ENCODE results near the gene LAMB4.

The LAMB4 gene

DNA sequence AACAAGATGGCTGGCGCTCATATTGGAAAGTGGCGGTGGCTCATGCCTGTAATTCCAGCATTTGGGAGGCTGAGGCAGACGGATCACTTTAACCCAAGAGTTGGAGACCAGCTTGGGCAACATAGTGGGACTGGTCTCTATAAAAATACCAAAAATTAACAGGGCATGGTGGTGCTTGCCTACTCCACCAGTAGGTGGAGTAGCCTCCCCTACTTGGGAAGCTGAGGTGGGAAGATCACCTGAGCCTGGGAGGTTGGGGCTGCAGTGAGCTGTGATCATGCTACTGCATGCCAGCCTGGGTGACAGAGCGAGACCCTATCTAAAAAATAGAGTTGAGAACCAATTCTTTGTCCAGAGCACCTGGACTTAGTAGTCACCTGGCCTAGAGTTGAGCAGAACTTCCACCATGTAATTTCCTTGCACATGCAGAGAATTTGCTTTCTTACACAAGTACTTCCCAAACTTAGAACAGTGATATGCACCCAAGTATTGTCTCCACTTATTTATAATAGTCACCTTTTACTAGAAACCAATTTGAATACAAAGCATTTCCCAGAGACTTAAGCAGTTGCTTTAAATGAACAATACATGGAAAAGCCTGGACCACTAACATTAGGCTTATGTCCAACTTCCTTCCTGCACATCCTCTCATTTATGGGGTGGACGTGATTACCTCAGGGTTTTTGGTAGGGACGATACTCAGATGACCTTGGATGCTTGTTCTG lies 15.9 kb downstream of the LAMB4 start:
- in situ Hi-C loops (cut with HindIII; ENCODE audit: low sequenced_read_pairs), result no loop called here

GRCh38 chr7:108112683-108113082 lies 17.5 kb downstream of the LAMB4 start:
- in situ Hi-C loops (cut with HindIII; ENCODE audit: low sequenced_read_pairs), result no loop called here

DNA sequence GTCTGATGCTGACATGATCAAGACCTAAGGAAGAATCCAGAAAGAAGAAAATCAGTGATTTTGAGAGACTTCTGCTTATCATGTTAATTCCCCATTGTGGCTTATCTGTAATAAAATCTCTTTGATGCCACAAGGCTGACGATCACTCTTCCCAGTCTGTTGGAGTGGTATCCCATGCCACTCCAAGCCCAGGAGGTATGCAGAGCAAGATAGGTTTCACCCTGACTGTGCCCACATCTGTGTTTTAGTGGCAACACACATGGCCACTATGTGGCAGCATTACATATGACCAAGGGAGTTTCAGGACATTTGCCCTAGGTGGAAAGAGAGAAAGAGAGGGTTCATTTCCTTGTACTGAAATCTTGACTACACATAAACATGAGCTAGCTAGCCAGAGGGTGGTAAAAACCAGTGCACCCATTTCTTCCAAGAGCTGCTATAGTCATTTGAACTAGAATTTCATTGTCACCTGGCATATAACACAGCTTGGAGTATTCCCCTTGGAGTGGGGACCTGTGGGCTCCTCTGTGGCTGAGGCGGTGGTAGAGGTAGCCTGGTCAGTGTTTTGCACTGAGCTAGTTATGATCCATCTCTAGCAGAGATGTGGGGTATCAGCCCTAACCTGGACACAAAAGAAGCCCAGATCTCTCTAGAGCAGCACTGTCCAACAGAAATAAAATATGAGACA lies 20.8 kb downstream of the LAMB4 start:
- in situ Hi-C loops (cut with HindIII; ENCODE audit: low sequenced_read_pairs), result no loop called here

- in situ Hi-C loops (cut with HindIII; ENCODE audit: low sequenced_read_pairs), result no loop called here
Observed at GRCh38 chr7:108108131-108108530, 22.0 kb downstream of the LAMB4 start.

DNA sequence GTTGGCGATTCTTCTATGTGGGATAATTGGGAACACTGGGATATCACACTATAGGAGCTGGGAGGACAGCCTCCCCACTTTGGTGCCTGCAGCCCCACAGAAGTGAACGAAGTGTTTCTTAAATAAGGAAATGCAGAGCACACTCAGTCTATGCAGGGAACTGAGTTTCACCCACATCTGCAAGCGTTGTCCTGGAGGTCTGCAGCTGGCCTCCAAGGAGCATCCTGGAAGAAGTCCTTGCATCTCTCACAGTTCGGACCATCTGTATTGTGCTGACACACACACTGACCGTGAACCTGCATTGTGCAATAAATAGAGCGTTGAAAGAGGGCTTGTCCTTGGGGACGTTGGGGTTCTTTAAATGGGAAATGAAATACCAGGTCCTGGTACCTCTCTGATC lies 25.8 kb downstream of the LAMB4 start:
- in situ Hi-C loops (cut with HindIII; ENCODE audit: low sequenced_read_pairs), result no loop called here

- in situ Hi-C loops (cut with HindIII; ENCODE audit: low sequenced_read_pairs), result no loop called here
Observed at GRCh38 chr7:108103558-108104298, 26.4 kb downstream of the LAMB4 start.

DNA sequence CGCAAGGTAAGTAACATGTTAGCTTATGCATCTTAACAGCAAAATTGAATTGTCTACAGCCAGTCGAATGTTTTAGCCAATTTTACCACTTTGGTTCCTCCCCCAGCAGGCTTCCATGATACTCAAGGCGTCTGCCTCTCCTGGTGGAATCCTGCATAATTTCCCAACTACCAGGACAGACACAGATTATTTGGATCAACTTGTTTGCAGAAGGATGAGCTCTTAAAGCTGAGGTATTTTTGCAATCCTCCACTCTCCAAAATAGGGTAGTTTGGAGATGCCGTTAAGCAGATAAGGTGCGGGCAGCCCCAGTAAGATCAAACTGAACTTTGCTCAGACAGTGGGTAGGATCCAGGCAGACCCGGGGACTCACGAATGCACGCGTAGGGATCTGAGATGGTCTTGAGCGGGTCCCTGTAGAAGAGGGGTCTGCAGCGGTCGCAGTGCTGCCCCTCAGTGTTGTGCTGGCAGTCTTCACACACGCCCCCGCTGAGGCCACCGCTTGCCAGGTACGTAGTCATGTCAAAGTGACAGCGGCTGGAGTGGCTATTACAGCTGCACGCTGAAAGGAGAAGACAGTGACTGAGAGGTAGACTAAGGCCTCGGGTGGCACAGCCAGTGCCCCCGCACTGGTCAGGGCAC lies 27.4 kb downstream of the LAMB4 start:
- in situ Hi-C loops (cut with HindIII; ENCODE audit: low sequenced_read_pairs), result no loop called here

DNA sequence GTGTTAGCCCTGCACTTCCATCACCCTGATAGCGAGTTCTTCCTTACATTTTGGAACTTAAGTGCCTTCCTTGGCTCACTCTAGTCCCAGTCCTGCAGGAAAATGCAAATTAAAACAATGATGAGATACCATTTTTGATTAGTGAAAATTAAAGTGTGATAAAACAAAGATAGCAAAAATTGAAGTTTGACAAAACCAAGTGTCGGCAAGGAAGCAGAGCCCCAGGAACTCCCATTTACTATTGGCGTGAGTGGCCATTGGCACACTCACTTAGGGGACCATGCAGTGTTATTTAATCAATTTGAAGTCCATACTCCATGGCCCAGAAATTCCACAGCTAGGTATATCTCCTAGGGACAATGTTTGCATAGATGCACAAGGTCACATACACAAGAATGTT lies 28.4 kb downstream of the LAMB4 start:
- in situ Hi-C loops (cut with HindIII; ENCODE audit: low sequenced_read_pairs), result no loop called here

GRCh38 chr7:108099713-108100112 lies 30.4 kb downstream of the LAMB4 start:
- in situ Hi-C loops (cut with HindIII; ENCODE audit: low sequenced_read_pairs), result no loop called here

DNA sequence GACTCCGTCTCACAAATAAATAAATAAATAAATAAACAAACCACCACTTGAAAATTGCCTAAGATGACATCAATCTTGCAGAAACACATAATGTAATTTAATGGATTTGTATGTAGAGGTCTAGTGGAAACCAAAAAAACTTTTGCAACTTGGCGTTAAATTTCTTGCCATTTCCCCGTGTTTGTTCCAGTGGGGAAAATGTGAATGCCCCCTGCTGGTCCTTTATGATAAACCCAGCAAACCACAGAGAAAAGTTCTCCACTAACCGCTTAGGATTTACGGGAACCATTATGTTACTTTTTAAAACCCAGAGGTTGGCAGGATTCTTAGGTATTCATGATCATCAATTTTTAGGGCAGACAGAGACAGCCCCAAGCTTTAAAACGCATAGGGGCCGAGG lies 32.5 kb downstream of the LAMB4 start:
- in situ Hi-C loops (cut with HindIII; ENCODE audit: low sequenced_read_pairs), result no loop called here

GRCh38 chr7:108096996-108097395 lies 33.2 kb downstream of the LAMB4 start:
- in situ Hi-C loops (cut with HindIII; ENCODE audit: low sequenced_read_pairs), result no loop called here

DNA sequence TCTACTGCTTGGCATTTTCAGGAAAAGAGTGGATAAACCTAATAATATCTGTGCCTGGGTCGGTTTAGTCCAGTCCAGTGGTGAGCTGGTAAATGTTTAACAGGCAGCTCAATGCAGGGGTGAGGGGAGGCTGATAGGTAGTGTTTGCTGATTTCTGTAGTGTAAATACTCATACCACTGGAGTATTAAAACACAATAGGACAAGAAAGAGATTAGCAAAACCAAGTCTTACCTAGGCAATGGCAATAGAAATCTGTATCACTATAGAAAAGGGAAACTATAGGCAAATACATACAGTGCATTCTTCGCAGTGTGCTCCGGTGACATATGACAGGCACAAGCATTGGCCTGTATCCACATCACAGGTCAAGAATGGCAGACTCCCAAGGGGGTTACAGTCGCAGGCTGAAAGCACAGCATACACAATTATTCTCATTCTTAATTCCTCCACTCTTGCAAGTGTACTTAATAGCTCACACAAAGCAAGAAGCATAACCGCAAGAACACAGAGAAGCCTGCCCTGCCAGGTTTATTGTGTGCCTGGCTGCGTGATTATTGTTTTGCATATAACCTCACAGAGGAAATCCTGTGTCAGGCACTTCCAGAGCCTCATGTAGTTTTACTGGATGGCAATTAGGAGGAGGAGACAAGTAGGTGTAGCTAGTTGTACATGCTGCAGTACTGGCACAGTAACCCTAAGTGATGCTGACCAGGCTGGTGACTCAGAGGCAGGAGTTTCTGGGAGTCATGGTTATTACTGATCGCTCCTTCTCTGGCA lies 35.0 kb downstream of the LAMB4 start:
- in situ Hi-C loops (cut with HindIII; ENCODE audit: low sequenced_read_pairs), result no loop called here

DNA sequence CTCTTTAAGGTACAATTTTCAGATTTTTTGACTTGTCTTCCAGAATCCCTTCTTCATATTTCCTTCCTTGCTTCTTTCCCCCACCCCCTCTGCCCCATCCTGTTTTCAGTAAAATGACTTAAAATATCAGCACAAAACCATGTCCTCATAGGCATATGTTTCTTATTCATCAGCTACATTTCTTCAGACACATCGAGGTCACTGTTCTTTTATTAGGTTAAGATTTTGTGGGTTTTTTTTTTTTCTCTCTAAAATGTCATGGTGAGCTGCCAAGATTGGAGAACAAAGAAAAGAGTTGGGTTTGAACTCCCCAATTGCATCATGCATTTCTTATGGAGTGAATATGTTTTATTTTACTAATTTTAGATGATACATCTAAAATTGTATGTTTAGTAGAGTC lies 35.8 kb downstream of the LAMB4 start:
- in situ Hi-C loops (cut with HindIII; ENCODE audit: low sequenced_read_pairs), result no loop called here

DNA sequence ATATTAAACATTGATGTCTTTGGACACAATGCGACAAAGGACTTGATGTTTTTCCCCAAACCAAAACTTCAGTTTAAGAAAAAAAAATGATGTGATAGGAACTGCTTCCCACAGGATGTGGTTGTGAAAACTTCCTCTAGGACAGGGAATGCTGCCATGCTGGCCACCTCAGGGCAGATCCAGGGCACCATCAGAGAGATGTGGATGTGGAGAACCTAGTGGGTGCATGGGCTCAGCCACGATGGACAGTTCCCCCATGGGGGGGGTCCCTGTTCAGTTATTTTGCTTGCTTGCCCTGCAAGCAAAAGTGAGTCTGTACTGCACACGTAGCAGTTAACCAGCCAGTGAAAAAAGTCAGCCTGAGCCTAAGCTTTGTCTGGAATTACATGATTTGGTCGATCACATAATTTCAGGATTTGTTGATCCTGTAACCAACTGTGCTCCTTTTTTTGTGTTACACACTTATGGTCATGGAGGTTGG lies 36.3 kb downstream of the LAMB4 start:
- in situ Hi-C loops (cut with HindIII; ENCODE audit: low sequenced_read_pairs), result no loop called here

- in situ Hi-C loops (cut with HindIII; ENCODE audit: low sequenced_read_pairs), result no loop called here
Observed at GRCh38 chr7:108093341-108093740, 36.8 kb downstream of the LAMB4 start.

- in situ Hi-C loops (cut with HindIII; ENCODE audit: low sequenced_read_pairs), result no loop called here
Observed at GRCh38 chr7:108091461-108091831, 38.7 kb downstream of the LAMB4 start.

DNA sequence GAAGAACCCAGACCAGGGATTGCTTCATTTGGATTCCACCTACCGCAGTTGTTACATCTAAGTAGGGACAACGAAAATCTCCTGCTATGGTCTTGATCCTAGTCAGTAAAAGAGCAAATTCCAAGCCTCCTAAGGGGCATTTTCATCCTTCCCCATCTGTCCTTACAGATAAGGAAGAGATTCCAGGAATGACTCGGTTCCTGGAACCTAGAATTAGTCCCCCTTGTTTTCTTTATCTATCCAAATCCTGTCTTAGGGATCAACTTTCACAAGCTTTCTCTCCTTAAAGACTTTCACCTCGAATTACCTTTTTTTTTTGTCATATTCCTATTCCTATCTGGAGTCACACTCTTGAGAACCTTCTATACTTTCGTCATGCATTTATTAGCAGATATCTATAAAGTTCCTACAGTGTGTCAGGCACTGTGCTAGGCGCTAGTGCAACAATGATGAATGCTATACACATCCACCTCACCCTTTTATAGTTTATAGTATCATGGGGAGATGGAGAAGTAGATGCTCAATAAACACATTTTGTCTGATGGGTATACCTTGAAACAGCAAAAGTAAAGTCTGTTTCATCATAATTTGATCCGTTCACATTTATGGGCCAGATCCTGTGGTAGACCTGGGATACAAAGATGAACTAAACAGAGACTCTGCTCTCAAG lies 39.2 kb downstream of the LAMB4 start:
- in situ Hi-C loops (cut with HindIII; ENCODE audit: low sequenced_read_pairs), result no loop called here

- in situ Hi-C loops (cut with HindIII; ENCODE audit: low sequenced_read_pairs), result no loop called here
Observed at GRCh38 chr7:108089381-108089780, 40.8 kb downstream of the LAMB4 start.

DNA sequence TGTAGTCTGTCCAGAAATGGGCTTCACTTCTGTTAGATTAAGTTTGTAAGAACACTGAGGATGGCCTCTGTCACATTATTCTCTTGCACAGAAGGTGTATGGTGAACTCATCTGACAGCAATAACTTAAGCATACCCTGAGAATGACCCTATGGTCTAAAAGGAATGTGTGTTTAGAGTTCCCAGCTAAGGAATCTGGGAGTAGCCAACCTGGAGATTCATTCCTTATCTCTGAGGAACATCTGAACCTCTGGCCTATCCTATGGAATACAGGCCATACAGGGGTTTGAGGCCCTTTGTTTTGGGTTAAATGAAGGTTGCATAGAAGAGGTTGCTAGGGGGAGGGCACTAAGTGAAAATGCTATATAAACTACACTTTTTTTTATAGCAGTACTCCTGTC lies 41.4 kb downstream of the LAMB4 start:
- in situ Hi-C loops (cut with HindIII; ENCODE audit: low sequenced_read_pairs), result no loop called here

- in situ Hi-C loops (cut with HindIII; ENCODE audit: low sequenced_read_pairs), result no loop called here
Observed at GRCh38 chr7:108087778-108088177, 42.4 kb downstream of the LAMB4 start.

Data from DLD1 (cell line).